Psoas muscle (tissue), 8 donors: ENCODE measurements around the gene SPAG9. TPM values are rescaled to one million over a fixed set of nuclear protein-coding genes. Genes with fewer than 3 reads are reported as not detected.
"Not testable (repeated sequence)": the region's sequence is repeated elsewhere in the genome, so short reads cannot be mapped to it uniquely, and the experiment has no call there.

Source experiments
- ATAC-seq, 4 donors: fragments of 200-7000 bp; cut with Tn5 transposase; one replicate each; pipeline ENCODE4 v1.9.1; 2020; ENCODE audit warnings: moderate library complexity in 3 of 4, mild to moderate bottlenecking in 2 of 4
- DNase-seq, 2 donors: peaks; one replicate each; pipeline ENCODE4 v3.0.0-alpha.2; 2020
- H3K27ac ChIP-seq: fragments of 200-600 bp; one replicate; pipeline ENCODE4 v1.8.0; 2022
- H3K27me3 ChIP-seq, 3 donors: fragments of 200-600 bp in 1 of 3; one replicate each; pipeline versions ENCODE4 v1.6.1 to v1.8.0; 2013 to 2022; ENCODE audit warnings: low read length in 2 of 3, mild to moderate bottlenecking in 2 of 3, moderate library complexity in 1 of 3; ENCODE audit not compliant: insufficient read depth in 3 of 3
- H3K36me3 ChIP-seq, 2 donors: fragments of 200-600 bp in 1 of 2; one replicate each; pipeline versions ENCODE4 v1.6.1 to v1.8.0; 2013 to 2022; ENCODE audit warnings: low read depth in 1 of 2, mild to moderate bottlenecking in 1 of 2, moderate library complexity in 1 of 2; ENCODE audit not compliant: insufficient read depth in 1 of 2
- H3K4me1 ChIP-seq: fragments of 200-600 bp; one replicate; pipeline ENCODE4 v1.8.0; 2022
- H3K4me3 ChIP-seq: fragments of 200-600 bp; one replicate; pipeline ENCODE4 v1.8.0; 2022; ENCODE audit warnings: mild to moderate bottlenecking
- H3K9me3 ChIP-seq: fragments of 200-600 bp; one replicate; pipeline ENCODE4 v1.8.0; 2022
- WGBS, 3 donors: extraction: QIAGEN DNeasy Blood & Tissue Kit; methylation state at CpG; one replicate each; pipeline versions ENCODE4 v1.1.6 to v1.1.7; 2013; 5-methylcytosine and 5-hydroxymethylcytosine counted together
- intact Hi-C, 2 donors: fragments of 100-400 bp; cut with DNase I; formaldehyde crosslinking; loops; one replicate each; pipeline versions ENCODE4 v1.11.0 to v1.14.2; 2022
- polyA plus RNA-seq, 3 donors: library from polyadenylated mRNA; stranded (reverse); fragments of 200-250 nt; gene quantifications; one replicate each; pipeline ENCODE4 v1.2.3, GENCODE V29; 2013
- total RNA-seq, 4 donors: library from RNA; stranded (reverse); fragmentation: NEBNext Ultra II Directional in 2 of 4; extraction: Animal tissue kit (Norgen Biotek cat#: 25700) in 2 of 4; gene quantifications; one replicate each; pipeline versions ENCODE4 v1.2.1 to v1.2.4, GENCODE V29; 2021 to 2023
- TF ChIP-seq, protein P1 (sequence below): fragments of 200-600 bp; IDR thresholded peaks from one replicate; pipeline ENCODE4 v1.8.0; 2022; ENCODE audit warnings: antibody characterized with exemption
- donor health status: healthy with polysubstance abuse.
- donor health status: DM: no; HTN: no; CAD: no; lungs with moderate emphysema.
- donor health status: Bipolar disorder and iron deficiency.
- donor health status: healthy.
- donor health status: DM: yes; HTN: yes; CAD: no.
- donor health status: DM: no; HTN: no; CAD: no.
- donor health status: DM: no; HTN: no; CAD: no.
- donor health status: DM: yes; HTN: yes; CAD: no.

The SPAG9 gene
- total and polyA plus RNA-seq, 7 donors, result 34.8 to 133 (median 92.1) TPM

DNA sequence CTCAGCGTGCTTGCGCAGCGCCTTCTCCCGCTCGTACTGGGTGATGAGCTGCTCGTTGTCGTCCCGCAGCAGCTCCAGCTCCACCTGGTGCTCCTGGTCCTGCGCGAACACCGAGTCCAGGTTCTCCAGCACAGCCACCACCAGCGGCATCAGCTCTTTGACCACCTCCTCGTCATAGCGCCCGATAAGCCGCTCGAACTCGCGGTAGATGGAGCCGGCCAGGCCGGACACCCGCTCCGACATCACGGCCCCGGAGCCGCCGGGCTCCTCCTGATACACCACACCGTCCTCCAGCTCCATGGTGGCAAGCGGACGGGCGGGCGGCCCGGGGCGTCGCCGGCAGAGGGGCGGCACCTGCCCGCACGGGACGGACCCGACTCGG, 320 bp downstream of the SPAG9 start:
- Histone ChIP-seq H3K27me3 (no peaks in the 10 kb centered on the region), H3K4me3 (peak overlapping the region; percentile 99), H3K4me1 (peaks cover 31% of the 10 kb centered on the region), H3K27ac (peak overlapping the region; percentile 99), H3K9me3 (no peaks in the 10 kb centered on the region), H3K36me3 (no peaks in the 10 kb centered on the region)
- TF ChIP-seq, protein P1, sequence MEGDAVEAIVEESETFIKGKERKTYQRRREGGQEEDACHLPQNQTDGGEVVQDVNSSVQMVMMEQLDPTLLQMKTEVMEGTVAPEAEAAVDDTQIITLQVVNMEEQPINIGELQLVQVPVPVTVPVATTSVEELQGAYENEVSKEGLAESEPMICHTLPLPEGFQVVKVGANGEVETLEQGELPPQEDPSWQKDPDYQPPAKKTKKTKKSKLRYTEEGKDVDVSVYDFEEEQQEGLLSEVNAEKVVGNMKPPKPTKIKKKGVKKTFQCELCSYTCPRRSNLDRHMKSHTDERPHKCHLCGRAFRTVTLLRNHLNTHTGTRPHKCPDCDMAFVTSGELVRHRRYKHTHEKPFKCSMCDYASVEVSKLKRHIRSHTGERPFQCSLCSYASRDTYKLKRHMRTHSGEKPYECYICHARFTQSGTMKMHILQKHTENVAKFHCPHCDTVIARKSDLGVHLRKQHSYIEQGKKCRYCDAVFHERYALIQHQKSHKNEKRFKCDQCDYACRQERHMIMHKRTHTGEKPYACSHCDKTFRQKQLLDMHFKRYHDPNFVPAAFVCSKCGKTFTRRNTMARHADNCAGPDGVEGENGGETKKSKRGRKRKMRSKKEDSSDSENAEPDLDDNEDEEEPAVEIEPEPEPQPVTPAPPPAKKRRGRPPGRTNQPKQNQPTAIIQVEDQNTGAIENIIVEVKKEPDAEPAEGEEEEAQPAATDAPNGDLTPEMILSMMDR, result no peak
- DNase-seq, result no peak
- intact Hi-C loops, result loop anchor here in 1 of 2 donors (2.0 kb wide), 2 partner anchors 32 to 42 kb away; partner anchors contain the start of gene NME1
- peak; percentile 4 to 17 (median 12) for ATAC-seq
- 0 to 1% (median 0%) methylated on average over 28 to 42 of the region's 42 CpGs for WGBS, 3 donors

DNA sequence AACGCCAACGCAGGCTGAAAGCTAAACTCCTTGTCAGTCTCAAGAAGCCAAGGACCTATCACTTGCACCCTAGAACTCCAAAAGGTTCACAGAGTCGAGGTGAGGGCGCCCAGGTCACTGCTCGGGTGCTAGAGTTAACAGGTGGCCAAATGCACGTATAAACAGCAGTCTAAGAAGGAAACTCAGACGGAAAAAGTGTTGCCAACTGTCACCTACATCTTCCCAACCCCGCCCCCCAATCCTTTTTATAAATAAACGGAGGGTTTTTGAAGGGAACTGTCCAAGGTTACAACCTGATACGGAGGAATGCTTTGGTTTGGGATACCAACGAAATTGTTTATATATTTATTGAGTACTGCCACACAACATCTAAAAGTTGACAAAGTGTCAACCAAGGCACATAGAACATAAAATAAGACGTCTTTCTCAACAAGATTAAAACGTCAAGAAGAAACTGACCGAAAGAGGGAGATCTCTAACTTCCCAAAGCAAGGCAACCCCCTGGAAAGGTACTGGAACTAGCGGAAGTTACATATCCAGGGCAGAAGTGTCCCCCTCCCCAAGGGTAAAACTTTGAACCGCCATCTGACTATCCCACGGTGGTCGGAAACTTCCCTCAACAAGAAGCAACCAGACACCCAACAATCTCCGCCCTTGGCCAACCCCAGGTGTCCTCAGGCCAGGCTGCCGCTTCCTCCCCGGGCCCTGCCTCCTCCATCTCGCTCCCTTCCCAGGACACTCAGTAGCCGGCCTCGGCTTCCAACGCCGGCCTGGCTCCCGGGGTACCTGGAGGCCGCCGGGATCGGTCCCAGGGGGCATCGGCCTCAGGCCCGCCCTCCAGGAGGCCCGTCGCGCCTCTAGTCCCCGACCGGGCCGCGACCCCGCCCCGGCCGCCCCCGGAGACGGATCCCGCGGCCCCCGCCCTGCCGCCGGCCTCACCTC, 982 bp downstream of the SPAG9 start:
- no peaks in the 10 kb centered on the region for H3K36me3 ChIP-seq
- intact Hi-C loops, result loop anchor here (2.0 to 10.0 kb wide), 5 partner anchors 29 to 55 kb away; partner anchors contain the start of gene NME1 (in 1 of the 2)
- peaks cover 31% of the 10 kb centered on the region for H3K4me1 ChIP-seq

DNA sequence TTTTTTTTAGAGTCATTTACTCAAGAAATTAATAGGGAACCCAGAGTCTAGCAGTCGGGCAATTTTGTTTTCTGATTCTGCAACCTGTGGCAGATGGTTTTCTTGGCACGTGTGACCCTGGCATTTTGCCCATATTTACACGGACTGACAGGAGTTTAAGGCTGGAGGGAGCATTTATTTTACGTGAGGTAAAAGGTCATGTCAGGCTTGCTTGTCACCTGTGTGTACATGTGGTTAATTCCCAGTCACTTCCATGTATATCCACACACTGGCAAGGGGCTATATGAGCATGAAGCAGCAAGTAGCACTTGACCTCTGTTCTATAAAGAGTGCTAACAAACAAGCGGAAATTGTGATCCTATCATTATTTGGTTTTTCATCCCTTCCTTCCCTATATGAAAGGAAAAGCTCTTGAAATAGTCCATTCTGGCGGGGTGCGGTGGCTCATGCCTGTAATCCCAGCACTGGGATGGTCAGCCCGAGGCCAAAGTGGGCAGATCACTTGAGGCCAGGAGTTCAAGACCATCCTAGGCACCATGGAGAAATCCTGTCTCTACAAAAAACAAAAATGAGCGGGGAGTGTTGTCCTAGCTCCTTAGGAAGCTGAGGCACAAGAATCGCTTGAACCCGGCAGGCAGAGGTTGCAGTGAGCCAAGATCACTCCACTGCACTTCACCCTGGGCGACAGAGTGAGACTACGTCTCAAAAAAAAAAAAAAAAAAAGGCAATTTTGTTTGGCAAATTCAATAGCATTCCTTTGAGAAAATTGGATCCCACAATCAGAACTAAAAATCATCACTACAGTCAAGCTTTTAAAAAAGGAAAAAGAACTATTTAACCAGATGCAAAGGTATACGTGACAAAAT, 2.1 kb downstream of the SPAG9 start:
- DNase-seq (peak; percentile 34 to 82), ATAC-seq (no peak)
- H3K27ac ChIP-seq, result peak overlapping the region; percentile 99
- TF ChIP-seq, protein P1, result no peak
- no peaks in the 10 kb centered on the region for H3K9me3 ChIP-seq
- H3K36me3 ChIP-seq, result no peaks in the 10 kb centered on the region
- peaks cover 31% of the 10 kb centered on the region for H3K4me1 ChIP-seq
- intact Hi-C loops, result loop anchor here (2.0 to 10.0 kb wide), 3 partner anchors 28 to 54 kb away; no protein-coding TSS in a partner anchor
- H3K4me3 ChIP-seq, result peak overlapping the region; percentile 99
- H3K27me3 ChIP-seq, result no peaks in the 10 kb centered on the region
- WGBS, 3 donors, result 34 to 44% (median 34%) methylated on average over 14 of the region's 14 CpGs

More for the DNA sequence above, 982 bp downstream of the SPAG9 start:
- peak; percentile 48 to 75 for DNase-seq
- TF ChIP-seq, protein P1, result peak; percentile 12
- H3K27ac ChIP-seq, result peak overlapping the region; percentile 99
- peak; percentile 7 to 33 (median 16) for ATAC-seq
- no peaks in the 10 kb centered on the region for H3K9me3 ChIP-seq
- WGBS, 3 donors, result 1% methylated on average over 42 to 49 of the region's 49 CpGs
- H3K27me3 ChIP-seq, result no peaks in the 10 kb centered on the region
- peak overlapping the region; percentile 99 for H3K4me3 ChIP-seq

DNA sequence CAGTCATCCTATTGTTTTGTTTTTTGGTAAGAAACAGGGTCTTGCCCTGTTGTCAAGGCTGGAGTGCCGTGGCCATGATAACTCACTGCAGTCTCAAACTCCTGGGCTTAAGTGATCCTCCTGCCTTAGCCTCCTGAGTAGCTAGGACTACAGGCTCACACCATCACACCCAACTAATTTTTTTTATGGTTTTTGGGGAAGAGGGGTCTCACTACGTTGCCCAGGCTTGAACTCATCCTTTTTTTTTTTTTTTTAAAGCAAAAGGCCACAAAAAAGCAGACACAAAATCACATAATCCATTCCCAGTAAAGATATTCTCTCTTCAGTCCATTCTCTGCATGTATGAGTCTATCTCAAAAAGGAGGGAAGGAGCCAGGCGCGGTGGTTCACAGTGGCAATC, 5.5 kb downstream of the SPAG9 start:
- Histone ChIP-seq H3K27ac (no peak overlapping the region), H3K36me3 (no peaks in the 10 kb centered on the region), H3K27me3 (no peaks in the 10 kb centered on the region), H3K4me1 (peaks cover 27% of the 10 kb centered on the region), H3K9me3 (no peaks in the 10 kb centered on the region), H3K4me3 (no peak overlapping the region)
- TF ChIP-seq, protein P1, result no peak
- ATAC-seq (no peak), DNase-seq (no peak)
- intact Hi-C loops, result loop anchor here (5.0 to 10.0 kb wide), 2 partner anchors 33 to 50 kb away; no protein-coding TSS in a partner anchor
- 84 to 92% (median 85%) methylated on average over 4 of the region's 4 CpGs for WGBS, 3 donors

DNA sequence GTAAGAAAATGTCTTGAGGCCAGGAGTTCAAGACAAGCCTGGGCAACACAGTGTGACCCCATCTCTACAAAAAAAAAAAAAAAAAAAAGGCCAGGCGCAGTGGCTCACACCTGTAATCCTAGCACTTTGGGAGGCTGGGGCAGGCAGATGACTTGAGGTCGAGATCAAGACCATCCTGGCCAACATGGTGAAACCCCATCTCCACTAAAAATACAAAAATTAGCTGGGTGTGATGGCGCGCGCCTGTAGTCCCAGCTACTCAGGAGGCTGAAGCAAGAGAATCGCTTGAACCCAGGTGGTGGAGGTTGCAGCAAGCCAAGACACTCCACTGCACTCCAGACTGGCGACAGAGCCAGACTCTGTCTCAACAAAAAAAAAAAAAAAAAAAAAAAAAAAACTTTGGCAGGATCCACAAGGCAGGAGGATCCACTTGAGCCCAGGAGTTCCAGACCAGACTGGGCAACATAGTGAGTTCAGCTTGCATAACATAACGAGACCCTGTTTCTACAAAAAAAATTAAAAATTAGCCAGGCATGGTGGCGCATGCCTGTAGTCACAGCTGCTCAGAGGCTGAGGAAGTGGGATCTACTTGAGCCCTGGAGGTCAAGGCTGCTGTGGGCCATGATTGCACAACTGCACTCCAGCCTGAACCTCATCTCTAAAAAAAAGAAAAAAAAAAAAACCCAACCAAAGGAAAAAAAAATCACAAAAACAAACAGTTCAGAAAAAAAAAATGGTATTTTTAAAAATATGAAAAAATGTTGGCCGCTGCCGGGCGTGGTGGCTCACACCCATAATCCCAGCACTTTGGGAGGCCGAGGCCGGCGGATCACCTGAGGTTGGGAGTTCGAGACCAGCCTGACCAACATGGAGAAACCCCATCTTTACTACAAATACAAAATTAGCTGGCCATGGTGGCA, 8.1 kb downstream of the SPAG9 start:
- not testable (repeated sequence) for H3K27ac ChIP-seq
- WGBS, 3 donors, result 70 to 86% (median 73%) methylated on average over 16 of the region's 16 CpGs

More for the DNA sequence above, 8.1 kb downstream of the SPAG9 start:
- H3K27me3 ChIP-seq, H3K9me3 ChIP-seq, H3K4me3 ChIP-seq, H3K36me3 ChIP-seq: not testable (repeated sequence)
- DNase-seq (peak; percentile 74 to 82), ATAC-seq (peak; percentile 44 to 75 (median 72))
- intact Hi-C loops, result loop anchor here in 1 of 2 donors (10.0 kb wide), 1 partner anchor 48 kb away; no protein-coding TSS in a partner anchor
- peaks cover 15% of the 10 kb centered on the region for H3K4me1 ChIP-seq
